H9 (cell line): ENCODE data around the gene BICD1. TPM values are rescaled to one million over a fixed set of nuclear protein-coding genes. Genes with fewer than 3 reads are reported as not detected.

Experiments
- DNase-seq: peaks from one replicate; pipeline ENCODE4 v3.0.0-alpha.2; 2017
- H2AFZ ChIP-seq: one replicate; pipeline ENCODE4 v1.6.1; 2013; ENCODE audit warnings: mild to moderate bottlenecking, low read length, control low read depth, moderate library complexity
- H2AK5ac ChIP-seq: 2 replicates; pipeline ENCODE4 v1.6.1; 2013; ENCODE audit warnings: low read length, control low read depth, mixed read lengths; ENCODE audit not compliant: insufficient read length
- H2BK120ac ChIP-seq: one replicate; pipeline ENCODE4 v1.6.1; 2013; ENCODE audit warnings: low read depth, mild to moderate bottlenecking, low read length, control low read depth, inconsistent platforms; ENCODE audit not compliant: poor library complexity, severe bottlenecking
- H2BK12ac ChIP-seq: 2 replicates; pipeline ENCODE4 v1.6.1; 2013; ENCODE audit warnings: low read length, control low read depth, mixed read lengths, low read depth; ENCODE audit not compliant: insufficient read length
- H2BK15ac ChIP-seq: 2 replicates; pipeline ENCODE4 v1.6.1; 2013; ENCODE audit warnings: low read depth, low read length, control low read depth
- H2BK20ac ChIP-seq: one replicate; pipeline ENCODE4 v1.6.1; 2013; ENCODE audit warnings: low read depth, mild to moderate bottlenecking, low read length, control low read depth, inconsistent platforms; ENCODE audit not compliant: poor library complexity, severe bottlenecking
- H2BK5ac ChIP-seq: 2 replicates; pipeline ENCODE4 v1.6.1; 2013; ENCODE audit warnings: low read length, control low read depth, mixed read lengths; ENCODE audit not compliant: insufficient read length
- H3K14ac ChIP-seq: 2 replicates; pipeline ENCODE4 v1.6.1; 2013; ENCODE audit warnings: low read length, control low read depth; ENCODE audit not compliant: insufficient read depth
- H3K18ac ChIP-seq: 2 replicates; pipeline ENCODE4 v1.6.1; 2013; ENCODE audit warnings: low read depth, mild to moderate bottlenecking, mixed read lengths, low read length, control low read depth; ENCODE audit not compliant: insufficient read length
- H3K23ac ChIP-seq: 2 replicates; pipeline ENCODE4 v1.6.1; 2013; ENCODE audit warnings: low read length, control low read depth, mixed read lengths, low read depth; ENCODE audit not compliant: insufficient read length
- H3K23me2 ChIP-seq: 2 replicates; pipeline ENCODE4 v1.6.1; 2013; ENCODE audit warnings: low read depth, mild to moderate bottlenecking, mixed read lengths, low read length, control low read depth; ENCODE audit not compliant: insufficient read length, poor library complexity, severe bottlenecking
- H3K27ac ChIP-seq: 2 replicates; pipeline ENCODE4 v1.5.1; 2013; ENCODE audit warnings: low read length, control low read depth, mixed read lengths, low read depth; ENCODE audit not compliant: insufficient read length
- H3K27me3 ChIP-seq: 2 replicates; pipeline ENCODE4 v1.6.1; 2013; ENCODE audit warnings: low read length, control low read depth, inconsistent platforms; ENCODE audit not compliant: insufficient read depth
- H3K4ac ChIP-seq: 2 replicates; pipeline ENCODE4 v1.6.1; 2013; ENCODE audit warnings: low read depth, mild to moderate bottlenecking, control low read depth, inconsistent platforms, low read length, moderate library complexity
- H3K4me1 ChIP-seq: 2 replicates; pipeline ENCODE4 v1.6.1; 2013; ENCODE audit warnings: low read length, control low read depth, inconsistent platforms; ENCODE audit not compliant: insufficient read depth
- H3K4me2 ChIP-seq: 2 replicates; pipeline ENCODE4 v1.6.1; 2013; ENCODE audit warnings: low read length, control low read depth, mixed read lengths; ENCODE audit not compliant: insufficient read length, insufficient read depth
- H3K56ac ChIP-seq: 2 replicates; pipeline ENCODE4 v1.6.1; 2013; ENCODE audit warnings: low read depth, mild to moderate bottlenecking, mixed read lengths, low read length, control low read depth; ENCODE audit not compliant: insufficient read length
- H3K79me1 ChIP-seq: 2 replicates; pipeline ENCODE4 v1.6.1; 2013; ENCODE audit warnings: low read depth, mild to moderate bottlenecking, moderate library complexity, low read length, control low read depth, inconsistent platforms; ENCODE audit not compliant: insufficient read depth, poor library complexity, severe bottlenecking
- H3K79me2 ChIP-seq: 2 replicates; pipeline ENCODE4 v1.6.1; 2013; ENCODE audit warnings: low read length, control low read depth, inconsistent platforms; ENCODE audit not compliant: insufficient read depth
- H3K9ac ChIP-seq: 2 replicates; pipeline ENCODE4 v1.6.1; 2013; ENCODE audit warnings: low read length, control low read depth, mixed read lengths; ENCODE audit not compliant: insufficient read length; ENCODE audit errors: extremely low read depth
- H3K9me3 ChIP-seq: one replicate; pipeline ENCODE4 v1.6.1; 2013; ENCODE audit warnings: low read depth, low read length, inconsistent platforms; ENCODE audit not compliant: control insufficient read depth
- H3T11ph ChIP-seq: one replicate; pipeline ENCODE4 v1.6.1; 2013; ENCODE audit warnings: mild to moderate bottlenecking, low read length, control low read depth, inconsistent platforms
- H4K20me1 ChIP-seq: one replicate; pipeline ENCODE4 v1.6.1; 2013; ENCODE audit not compliant: control insufficient read depth, insufficient read length, insufficient read depth
- H4K5ac ChIP-seq: 2 replicates; pipeline ENCODE4 v1.6.1; 2013; ENCODE audit warnings: low read depth, mild to moderate bottlenecking, mixed read lengths, low read length, control low read depth; ENCODE audit not compliant: insufficient read length
- H4K8ac ChIP-seq: replicated peaks from 2 replicates; pipeline ENCODE4 v1.6.1; 2013; ENCODE audit warnings: low read length, control low read depth, mixed read lengths, low read depth; ENCODE audit not compliant: insufficient read length
- H4K91ac ChIP-seq: 2 replicates; pipeline ENCODE4 v1.6.1; 2013; ENCODE audit warnings: low read depth, mild to moderate bottlenecking, moderate library complexity, mixed read lengths, low read length, control low read depth; ENCODE audit not compliant: insufficient read length
- H3K27ac Mint-ChIP-seq, 3 experiments: 2 replicates in 2 of 3; 3 replicates in 1 of 3; pipeline ENCODE4 v1.8.0; 2020 to 2021; ENCODE audit warnings: mixed read lengths in 3 of 3, mild to moderate bottlenecking in 1 of 3, moderate library complexity in 1 of 3
- H3K27me3 Mint-ChIP-seq: 2 replicates; pipeline ENCODE4 v1.8.0; 2021; ENCODE audit warnings: low read depth, mild to moderate bottlenecking, moderate library complexity, mixed read lengths
- H3K36me3 Mint-ChIP-seq, 3 experiments: 2 replicates in 2 of 3; 3 replicates in 1 of 3; pipeline ENCODE4 v1.8.0; 2020 to 2021; ENCODE audit warnings: low read depth in 3 of 3, mixed read lengths in 3 of 3; ENCODE audit not compliant: insufficient read depth in 1 of 3
- H3K4me1 Mint-ChIP-seq, 2 experiments: 2 replicates each; pipeline ENCODE4 v1.8.0; 2020; ENCODE audit warnings: mixed read lengths in 2 of 2
- H3K4me3 Mint-ChIP-seq, 2 experiments: 2 replicates in 1 of 2; 3 replicates in 1 of 2; pipeline ENCODE4 v1.8.0; 2020 to 2021; ENCODE audit warnings: mild to moderate bottlenecking in 2 of 2, mixed read lengths in 2 of 2, moderate library complexity in 1 of 2
- H3K9me3 Mint-ChIP-seq, 2 experiments: 2 replicates in 1 of 2; 3 replicates in 1 of 2; pipeline ENCODE4 v1.8.0; 2020; ENCODE audit warnings: mild to moderate bottlenecking in 2 of 2, mixed read lengths in 2 of 2, moderate library complexity in 1 of 2
- WGBS: extraction: QIAGEN DNeasy Blood & Tissue Kit; methylation state at CpG from one replicate; pipeline ENCODE4 v1.1.7; 2013; ENCODE audit warnings: missing lambda C conversion rate, low lambda C conversion rate, mixed read lengths; ENCODE audit not compliant: insufficient read length; ENCODE audit errors: extremely low coverage; 5-methylcytosine and 5-hydroxymethylcytosine counted together
- total RNA-seq: library from RNA; stranded (reverse); gene quantifications from 2 replicates; pipeline ENCODE4 v1.2.1, GENCODE V29; 2021
- TF ChIP-seq, protein P1 (sequence below): fragments of 200-600 bp; sonication (generic); conservative IDR thresholded peaks from 3 replicates; pipeline ENCODE4 v1.8.0; 2021; ENCODE audit warnings: antibody characterized with exemption, mild to moderate bottlenecking

BICD1 gene
- total RNA-seq, 1 experiment from 2014 or later = 134 TPM

GRCh38 chr12:32353540-32353939 lies 246.9 kb downstream of the BICD1 start:
- Histone ChIP-seq H4K91ac (no peak overlapping the region), H2AFZ (no peak overlapping the region), H3K4me1 (no peaks in the 10 kb centered on the region), H3K14ac (no peak overlapping the region), H3K79me2 (no peaks in the 10 kb centered on the region), H3K23me2 (no peaks in the 10 kb centered on the region), H3K9ac (no peak overlapping the region), H2BK120ac (no peak overlapping the region), H2BK5ac (no peak overlapping the region), H3K79me1 (no peaks in the 10 kb centered on the region), H3K27me3 (no peaks in the 10 kb centered on the region), H3K4me2 (no peak overlapping the region), H2AK5ac (no peak overlapping the region), H3K27ac (no peak overlapping the region), H4K8ac (no peak overlapping the region), H3K18ac (no peak overlapping the region), H4K20me1 (no peaks in the 10 kb centered on the region), H3K9me3 (no peaks in the 10 kb centered on the region), H3K23ac (no peak overlapping the region), H2BK12ac (no peak overlapping the region), H2BK20ac (no peak overlapping the region), H2BK15ac (no peak overlapping the region), H3T11ph (no peak overlapping the region), H3K4ac (no peak overlapping the region), H4K5ac (no peak overlapping the region), H3K56ac (no peak overlapping the region)
- TF ChIP-seq, protein P1, sequence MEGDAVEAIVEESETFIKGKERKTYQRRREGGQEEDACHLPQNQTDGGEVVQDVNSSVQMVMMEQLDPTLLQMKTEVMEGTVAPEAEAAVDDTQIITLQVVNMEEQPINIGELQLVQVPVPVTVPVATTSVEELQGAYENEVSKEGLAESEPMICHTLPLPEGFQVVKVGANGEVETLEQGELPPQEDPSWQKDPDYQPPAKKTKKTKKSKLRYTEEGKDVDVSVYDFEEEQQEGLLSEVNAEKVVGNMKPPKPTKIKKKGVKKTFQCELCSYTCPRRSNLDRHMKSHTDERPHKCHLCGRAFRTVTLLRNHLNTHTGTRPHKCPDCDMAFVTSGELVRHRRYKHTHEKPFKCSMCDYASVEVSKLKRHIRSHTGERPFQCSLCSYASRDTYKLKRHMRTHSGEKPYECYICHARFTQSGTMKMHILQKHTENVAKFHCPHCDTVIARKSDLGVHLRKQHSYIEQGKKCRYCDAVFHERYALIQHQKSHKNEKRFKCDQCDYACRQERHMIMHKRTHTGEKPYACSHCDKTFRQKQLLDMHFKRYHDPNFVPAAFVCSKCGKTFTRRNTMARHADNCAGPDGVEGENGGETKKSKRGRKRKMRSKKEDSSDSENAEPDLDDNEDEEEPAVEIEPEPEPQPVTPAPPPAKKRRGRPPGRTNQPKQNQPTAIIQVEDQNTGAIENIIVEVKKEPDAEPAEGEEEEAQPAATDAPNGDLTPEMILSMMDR = no peak
- no peaks in the 10 kb centered on the region for H3K27me3 Mint-ChIP-seq
- no peak overlapping the region for H3K4me3 Mint-ChIP-seq
- peak overlapping the region in 1 of 3 experiments; percentile 63; a peak in 1 of 7 replicates for H3K27ac Mint-ChIP-seq
- WGBS = no CpG with 5 or more reads among the region's 1 CpG
- no peaks in the 10 kb centered on the region for H3K4me1 Mint-ChIP-seq
- DNase-seq = no peak
- no peaks in the 10 kb centered on the region for H3K9me3 Mint-ChIP-seq
- H3K36me3 Mint-ChIP-seq = peaks cover 0 to 41% (median 9%) of the 10 kb centered on the region in 3 experiments; a peak in 4 of 7 replicates
